ENCODE measurements around the gene PDE10A.

GRCh38 chr6:165543781-165544180 lies 119.3 kb downstream of the PDE10A start:
- TF ChIP-seq CTCF (IDR thresholded peaks at IDR 0.05; ENCODE audit: insufficient read depth, low read length) (no peak), POLR2AphosphoS5 (IDR thresholded peaks at IDR 0.05; ENCODE audit: low read depth) (no peak), REST (IDR thresholded peaks at IDR 0.05; ENCODE audit: insufficient replicate concordance, low read depth) (no peak), GABPA (IDR thresholded peaks at IDR 0.05; ENCODE audit: low read depth) (no peak), SPI1 (IDR thresholded peaks at IDR 0.05; ENCODE audit: borderline replicate concordance, low read depth) (no peak)

Measured in HL-60 (cell line).